GM10266 (cell line): ENCODE data around the gene SMIM20.
A peak's percentile ranks its signal among the peaks of the same experiment; 100 is the strongest.
"Not testable (repeated sequence)": the region's sequence is repeated elsewhere in the genome, so short reads cannot be mapped to it uniquely, and the experiment has no call there.

Experiments used
- DNase-seq: peaks from one replicate; pipeline ENCODE4 v3.0.0; 2012; ENCODE audit errors: extremely low spot score
- CTCF ChIP-seq: IDR thresholded peaks from 2 replicates; pipeline ENCODE4 v1.5.1; 2012; ENCODE audit warnings: mild to moderate bottlenecking, low read depth; ENCODE audit not compliant: control insufficient read depth, insufficient read depth; ENCODE audit errors: missing control alignments

SMIM20 gene

GRCh38 chr4:25913851-25914669, at the start of gene SMIM20:
Gene SMIM20, plus strand, starts transcription at chr4:25914220. Its CDS starts 94 bp downstream, at chr4:25914314.
- no peak for TF ChIP-seq CTCF
- DNase-seq, result peak; percentile 91

GRCh38 chr4:25865586-25865985, 48.4 kb upstream of the SMIM20 start:
- DNase-seq, result no peak
- no peak for TF ChIP-seq CTCF

GRCh38 chr4:25866401-25866800, 47.6 kb upstream of the SMIM20 start:
- not testable (repeated sequence) for DNase-seq

- TF ChIP-seq CTCF, result no peak
- no peak for DNase-seq
Measured at GRCh38 chr4:25867781-25868294, 46.2 kb upstream of the SMIM20 start.

- TF ChIP-seq CTCF, result no peak
- DNase-seq, result no peak
Measured at GRCh38 chr4:25870081-25870480, 43.9 kb upstream of the SMIM20 start.

GRCh38 chr4:25872851-25873631, 41.0 kb upstream of the SMIM20 start:
- DNase-seq, result no peak
- no peak for TF ChIP-seq CTCF

GRCh38 chr4:25873632-25874129, 40.3 kb upstream of the SMIM20 start:
- no peak for TF ChIP-seq CTCF
- no peak for DNase-seq
